Subcutaneous abdominal adipose tissue (tissue), 5 donors: ENCODE data around the gene GRB10.
A peak's percentile ranks its signal among the peaks of the same experiment; 100 is the strongest.
"Not testable (repeated sequence)": the region's sequence is repeated elsewhere in the genome, so short reads cannot be mapped to it uniquely, and the experiment has no call there.

Experiments used
- H3K27ac ChIP-seq: one replicate; pipeline ENCODE4 v1.7.0; 2013; ENCODE audit warnings: low read depth, mild to moderate bottlenecking, inconsistent platforms, low read length, moderate library complexity
- H3K27me3 ChIP-seq, 5 donors: one replicate each; pipeline ENCODE4 v1.7.0; 2013; ENCODE audit warnings: low read length in 5 of 5, inconsistent platforms in 1 of 5; ENCODE audit not compliant: control insufficient read depth in 5 of 5, insufficient read depth in 4 of 5
- H3K36me3 ChIP-seq, 5 donors: one replicate each; pipeline ENCODE4 v1.7.0; 2013; ENCODE audit warnings: low read length in 5 of 5; ENCODE audit not compliant: control insufficient read depth in 5 of 5, insufficient read depth in 5 of 5
- H3K4me1 ChIP-seq, 5 donors: one replicate each; pipeline ENCODE4 v1.7.0; 2013; ENCODE audit warnings: low read length in 5 of 5, mild to moderate bottlenecking in 3 of 5, moderate library complexity in 1 of 5; ENCODE audit not compliant: control insufficient read depth in 5 of 5, insufficient read depth in 5 of 5
- H3K4me3 ChIP-seq, 5 donors: one replicate each; pipeline ENCODE4 v1.7.0; 2013; ENCODE audit warnings: low read length in 5 of 5, low read depth in 1 of 5
- H3K9ac ChIP-seq, 5 donors: one replicate each; pipeline ENCODE4 v1.7.0; 2013; ENCODE audit warnings: low read length in 5 of 5, mild to moderate bottlenecking in 4 of 5, moderate library complexity in 3 of 5
- H3K9me3 ChIP-seq, 5 donors: one replicate each; pipeline ENCODE4 v1.7.0; 2013; ENCODE audit warnings: low read length in 5 of 5; ENCODE audit not compliant: control insufficient read depth in 5 of 5
- donor health status: healthy.
- donor health status: healthy.
- donor health status: healthy.
- donor health status: healthy.
- donor health status: healthy.

GRB10 gene

DNA sequence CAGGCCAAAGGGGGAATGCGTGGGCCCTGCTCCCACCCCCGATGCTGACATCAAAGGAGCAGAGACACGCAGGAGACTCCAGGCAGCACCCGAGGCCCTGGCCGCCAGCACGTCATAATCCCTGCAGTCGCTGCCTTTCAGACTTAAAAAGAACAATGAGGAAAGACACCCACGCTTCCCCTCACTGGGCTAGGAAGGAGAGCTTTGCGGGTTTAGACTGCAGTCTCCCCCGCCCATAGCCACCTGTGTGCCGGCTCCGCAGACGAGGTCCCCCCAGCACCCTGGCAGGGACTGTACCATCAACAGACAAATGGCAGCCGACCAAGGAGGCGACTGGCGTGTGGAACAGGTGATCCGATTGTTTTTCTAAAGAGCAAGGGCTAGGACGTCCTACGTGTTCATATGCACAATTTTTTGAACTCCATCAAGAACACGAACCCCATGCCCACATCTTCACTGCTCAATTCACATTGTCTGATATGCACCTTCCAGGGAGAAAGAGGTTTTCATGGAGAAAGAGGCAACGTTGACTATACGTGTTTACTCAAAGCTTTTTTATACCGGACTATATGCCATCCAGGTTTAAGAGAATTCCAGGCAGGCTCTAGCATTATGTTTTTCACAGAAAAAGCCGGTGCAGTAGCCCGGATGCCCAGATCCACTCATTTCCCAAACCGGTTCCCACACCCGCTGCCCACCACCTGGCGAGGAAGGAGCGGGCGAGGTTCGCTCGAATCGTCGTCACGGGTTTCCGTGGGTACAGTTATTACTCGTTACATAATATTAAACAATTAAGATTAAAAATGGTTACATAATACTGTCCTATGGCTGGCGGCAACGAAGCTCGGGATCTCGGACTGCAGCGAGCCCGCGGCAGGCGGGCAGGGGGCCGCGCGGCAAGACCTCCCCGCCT is 1.1 kb downstream of the GRB10 start:
- H3K9me3 ChIP-seq, result no peaks in the 10 kb centered on the region
- H3K9ac ChIP-seq, result no peak overlapping the region
- no peaks in the 10 kb centered on the region for H3K36me3 ChIP-seq
- peak overlapping the region in 4 of 5 donors; percentile 28 to 35 (median 31) for H3K4me3 ChIP-seq
- no peaks in the 10 kb centered on the region for H3K27me3 ChIP-seq
- peaks cover 0 to 32% (median 23%) of the 10 kb centered on the region in 5 donors for H3K4me1 ChIP-seq
- no peak overlapping the region for H3K27ac ChIP-seq

DNA sequence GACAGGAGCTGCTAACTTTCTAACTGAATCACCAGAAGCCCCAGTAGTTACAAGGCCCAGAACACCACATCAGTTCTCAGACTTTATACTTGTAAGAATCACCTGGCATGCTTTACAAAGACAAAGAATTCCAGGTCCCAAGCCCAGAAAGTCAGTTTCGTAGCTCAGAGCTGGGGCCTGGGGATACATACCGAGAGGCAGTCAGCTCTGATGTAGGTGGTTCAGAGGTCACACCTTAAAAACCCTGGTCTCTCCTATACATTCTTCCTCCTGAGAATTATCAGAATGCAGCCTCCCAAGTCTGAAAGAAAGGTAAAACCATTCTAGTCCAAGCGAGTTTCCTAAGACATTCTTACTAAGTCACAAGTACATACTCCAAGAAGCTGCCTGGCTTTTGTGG is 2.3 kb downstream of the GRB10 start:
- Histone ChIP-seq H3K27ac (no peak overlapping the region), H3K9me3 (no peaks in the 10 kb centered on the region), H3K9ac (no peak overlapping the region), H3K36me3 (no peaks in the 10 kb centered on the region), H3K4me1 (peaks cover 0 to 31% (median 19%) of the 10 kb centered on the region in 5 donors), H3K4me3 (no peak overlapping the region), H3K27me3 (no peaks in the 10 kb centered on the region)

DNA sequence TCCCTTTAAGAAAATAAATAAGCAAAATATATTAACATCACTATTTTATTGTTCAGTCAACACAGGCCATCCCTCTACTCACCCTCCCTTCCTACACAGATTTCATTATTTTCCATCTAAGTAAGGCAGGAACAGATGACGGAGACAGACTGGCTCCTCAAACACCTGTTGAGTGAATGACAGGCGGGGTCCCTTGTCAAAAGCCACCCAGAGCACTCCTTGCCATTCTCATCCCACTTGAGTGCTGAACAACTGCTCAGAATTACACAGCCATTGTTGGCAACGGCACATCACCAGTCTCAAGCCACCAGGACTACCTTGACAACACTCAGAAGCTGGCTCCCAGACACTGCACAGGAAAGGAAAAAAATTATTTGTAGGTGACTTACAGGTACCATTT is 3.3 kb downstream of the GRB10 start:
- no peak overlapping the region for H3K9ac ChIP-seq
- H3K4me3 ChIP-seq, result no peak overlapping the region
- H3K36me3 ChIP-seq, result no peaks in the 10 kb centered on the region
- H3K4me1 ChIP-seq, result peaks cover 0 to 27% (median 14%) of the 10 kb centered on the region in 5 donors
- no peaks in the 10 kb centered on the region for H3K9me3 ChIP-seq
- H3K27me3 ChIP-seq, result no peaks in the 10 kb centered on the region
- no peak overlapping the region for H3K27ac ChIP-seq

DNA sequence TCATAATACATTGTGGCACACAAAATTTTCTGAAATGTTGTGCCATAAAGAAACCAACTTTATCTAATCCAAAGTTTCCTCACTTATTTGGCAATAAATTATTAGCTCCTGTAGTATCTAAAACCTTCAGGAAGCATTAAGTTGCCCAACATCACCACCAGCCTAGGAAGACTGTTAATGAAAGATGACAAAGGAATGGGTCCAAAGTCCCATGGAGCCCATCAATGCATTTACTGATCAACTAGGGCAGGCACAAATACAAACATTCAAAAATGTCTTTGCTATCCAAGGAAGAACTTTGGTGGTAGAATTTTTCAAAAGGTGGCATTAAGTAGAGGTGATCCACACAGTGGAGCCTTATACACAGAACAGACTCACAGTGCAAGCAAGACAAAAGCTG is 4.5 kb downstream of the GRB10 start:
- Histone ChIP-seq H3K27ac (no peak overlapping the region), H3K4me1 (peaks cover 0 to 20% (median 12%) of the 10 kb centered on the region in 5 donors), H3K9ac (no peak overlapping the region), H3K36me3 (no peaks in the 10 kb centered on the region), H3K4me3 (no peak overlapping the region), H3K9me3 (no peaks in the 10 kb centered on the region), H3K27me3 (no peaks in the 10 kb centered on the region)

DNA sequence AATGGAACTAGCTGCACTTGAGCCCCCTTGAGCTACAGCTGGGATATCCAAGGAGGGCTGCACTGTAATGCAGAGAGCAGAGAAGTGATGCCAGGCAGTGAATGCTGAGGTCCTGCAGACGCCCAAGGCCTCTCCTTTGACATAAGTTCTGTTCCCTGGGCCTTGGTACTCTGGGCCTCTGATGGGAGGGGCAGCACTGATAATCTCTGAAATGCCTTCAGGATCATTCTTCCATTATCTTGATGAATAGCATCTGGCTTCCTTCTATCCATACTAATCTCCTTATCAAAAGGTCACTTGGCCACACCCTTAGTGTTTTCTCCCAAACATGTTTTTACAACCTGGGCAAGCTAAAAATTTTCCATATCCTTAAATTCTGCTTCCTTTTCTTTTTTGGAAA is 6.9 kb downstream of the GRB10 start:
- H3K4me3 ChIP-seq, result no peak overlapping the region
- no peaks in the 10 kb centered on the region for H3K9me3 ChIP-seq
- no peaks in the 10 kb centered on the region for H3K27me3 ChIP-seq
- peaks cover 0 to 15% (median 6%) of the 10 kb centered on the region in 5 donors for H3K4me1 ChIP-seq
- H3K9ac ChIP-seq, result no peak overlapping the region
- no peak overlapping the region for H3K27ac ChIP-seq
- no peaks in the 10 kb centered on the region for H3K36me3 ChIP-seq

DNA sequence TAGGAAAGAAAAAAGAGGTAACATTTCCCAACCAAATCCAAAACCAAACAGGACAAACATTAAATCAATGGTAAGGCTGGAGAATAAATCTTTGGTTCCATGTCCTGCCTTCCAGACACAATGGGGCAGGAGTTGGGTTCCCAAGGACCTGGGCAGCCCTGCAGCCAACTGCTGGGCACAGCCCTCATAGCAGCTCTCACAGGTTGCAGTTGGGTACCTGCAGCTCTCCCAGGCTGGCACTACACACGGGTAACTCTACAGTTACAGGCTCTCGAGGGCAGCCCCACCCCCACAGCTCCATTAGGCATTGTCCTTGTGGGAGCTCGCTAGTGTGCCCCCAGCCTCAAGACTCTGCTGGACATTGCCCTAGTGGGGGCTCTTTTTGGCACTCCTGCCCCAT is 7.5 kb downstream of the GRB10 start:
- no peaks in the 10 kb centered on the region for H3K36me3 ChIP-seq
- peaks cover 0 to 16% (median 7%) of the 10 kb centered on the region in 5 donors for H3K4me1 ChIP-seq
- no peak overlapping the region for H3K27ac ChIP-seq
- no peaks in the 10 kb centered on the region for H3K9me3 ChIP-seq
- no peak overlapping the region for H3K4me3 ChIP-seq
- H3K27me3 ChIP-seq, result no peaks in the 10 kb centered on the region
- no peak overlapping the region for H3K9ac ChIP-seq

DNA sequence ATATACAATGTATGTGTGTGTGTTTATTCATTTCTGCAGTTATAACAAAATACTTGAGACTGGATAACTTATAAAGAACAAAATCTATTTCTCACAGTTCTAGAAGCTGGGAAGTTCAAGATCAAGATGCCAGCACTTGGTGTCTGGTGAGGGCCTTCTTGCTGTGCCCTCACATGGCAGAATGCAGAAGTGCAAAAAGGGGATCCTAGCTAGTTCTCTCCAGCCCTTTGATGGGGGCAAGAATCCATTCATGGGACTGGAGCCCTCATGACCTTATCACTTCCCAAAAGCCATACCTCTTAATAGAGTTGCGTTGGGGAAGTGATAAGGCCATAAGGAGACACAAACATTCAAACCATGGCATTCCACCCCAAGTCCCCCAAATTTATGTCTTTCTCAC is 8.4 kb downstream of the GRB10 start:
- Histone ChIP-seq H3K9ac (no peak overlapping the region), H3K9me3 (no peaks in the 10 kb centered on the region), H3K27me3 (no peaks in the 10 kb centered on the region), H3K27ac (no peak overlapping the region), H3K4me3 (no peak overlapping the region), H3K4me1 (peaks cover 0 to 17% (median 7%) of the 10 kb centered on the region in 5 donors), H3K36me3 (no peaks in the 10 kb centered on the region)

DNA sequence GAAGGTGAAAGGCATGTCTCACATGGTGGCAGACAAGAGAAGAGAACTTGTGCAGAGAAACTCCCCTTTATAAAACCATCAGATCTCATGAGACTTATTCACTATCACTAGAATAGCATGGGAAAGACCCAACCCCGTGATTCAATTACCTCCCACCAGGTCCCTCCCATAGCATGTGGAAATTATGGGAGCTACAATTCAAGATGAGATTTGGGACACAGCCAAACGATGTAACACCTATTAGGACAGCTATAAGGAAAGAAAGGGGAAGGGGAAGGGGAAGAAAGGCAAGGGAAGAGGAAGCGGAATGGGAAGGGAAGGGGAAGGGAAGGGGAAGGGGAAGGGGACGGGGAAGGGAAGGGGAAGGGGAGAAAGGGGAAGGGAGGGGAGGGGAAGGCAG is 9.6 kb downstream of the GRB10 start:
- H3K27ac ChIP-seq, H3K9me3 ChIP-seq, H3K27me3 ChIP-seq, H3K4me3 ChIP-seq, H3K9ac ChIP-seq, H3K36me3 ChIP-seq: not testable (repeated sequence)
- H3K4me1 ChIP-seq, result peaks cover 0 to 18% (median 7%) of the 10 kb centered on the region in 5 donors

DNA sequence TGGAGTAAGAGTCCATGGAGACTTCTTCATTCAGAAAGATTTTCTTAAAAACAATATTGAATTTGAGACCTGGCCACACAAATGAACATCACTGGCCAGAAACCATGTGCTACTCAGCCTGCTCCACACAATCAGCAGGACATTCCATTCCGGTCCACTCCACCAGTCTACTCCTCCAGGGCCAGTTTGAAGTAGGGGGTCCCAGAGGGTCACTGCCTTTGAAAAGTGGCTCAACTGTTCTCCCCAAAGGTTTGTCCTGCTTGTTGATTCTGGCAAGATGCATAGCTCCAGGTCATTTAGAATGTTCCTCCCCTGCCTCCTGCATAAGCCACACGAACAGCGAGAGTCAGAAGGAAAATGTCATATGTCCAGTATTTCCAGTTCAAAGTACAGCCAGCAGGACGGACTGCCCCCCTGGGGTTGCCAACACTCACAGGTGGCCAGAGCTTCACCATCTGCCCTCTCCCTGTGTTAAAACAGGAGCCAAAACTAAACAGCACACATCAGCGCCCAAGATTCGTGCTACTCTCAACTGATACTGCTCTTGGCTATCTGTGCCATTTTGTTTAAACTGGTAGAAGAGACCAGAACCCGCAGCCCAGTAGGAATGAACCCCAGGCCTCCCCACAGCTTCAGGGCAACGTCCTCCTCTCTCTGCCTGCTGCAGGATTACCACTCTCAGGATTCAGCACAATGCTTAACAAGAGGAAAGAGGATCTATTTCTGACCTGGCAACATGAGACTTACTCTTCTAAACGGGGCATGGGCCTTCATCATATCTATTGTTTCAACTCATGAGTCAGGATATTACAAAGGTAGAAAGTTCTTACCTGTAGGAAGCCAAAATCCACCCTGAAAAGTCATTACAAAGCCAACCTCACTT is 11.3 kb downstream of the GRB10 start:
- Histone ChIP-seq H3K4me1 (peaks cover 0 to 18% (median 7%) of the 10 kb centered on the region in 5 donors), H3K27me3 (no peaks in the 10 kb centered on the region), H3K36me3 (no peaks in the 10 kb centered on the region), H3K27ac (no peak overlapping the region), H3K9me3 (no peaks in the 10 kb centered on the region), H3K4me3 (no peak overlapping the region), H3K9ac (no peak overlapping the region)
